ENCODE measurements around the gene NKX2-3. TPM values are rescaled to one million over a fixed set of nuclear protein-coding genes. Genes with fewer than 3 reads are reported as not detected.

Gene NKX2-3
- total and polyA plus RNA-seq, 9 of the 15 experiments (the other 6 are each of a cell fraction or from before 2014, with no cell fraction given): not detected

GRCh38 chr10:99565166-99565565, 32.4 kb downstream of the NKX2-3 start:
- CTCF ChIA-PET (ENCODE audit: low intra/inter-chr PET ratio): no interaction called here

GRCh38 chr10:99569253-99569939, 36.7 kb downstream of the NKX2-3 start:
- BruUV-seq (replicated peaks): no TSS peak
- Histone ChIP-seq H4K20me1 (replicated peaks; ENCODE audit: control insufficient read depth, insufficient read depth, low read length) (no peaks in the 10 kb centered on the region), H3K4me2 (ENCODE audit: insufficient read depth, low read length) (no peak overlapping the region), H2AFZ (ENCODE audit: low read depth, low read length) (no peak overlapping the region), H3K79me2 (ENCODE audit: control insufficient read depth, insufficient read depth, low read length) (no peaks in the 10 kb centered on the region), H3K9ac (ENCODE audit: insufficient read depth in 1 of 2, low read depth in 2 of 2, low read length in 2 of 2) (no peak overlapping the region), H3K9me1 (ENCODE audit: control insufficient read depth, insufficient read depth, low read length) (no peaks in the 10 kb centered on the region), H3K4me1 (replicated peaks in 1 of 2; ENCODE audit: control insufficient read depth in 2 of 2, insufficient read depth in 2 of 2, low read length in 2 of 2) (no peaks in the 10 kb centered on the region), H3K36me3 (ENCODE audit: control insufficient read depth, insufficient read depth, low read length) (no peaks in the 10 kb centered on the region), H3K9me3 (replicated peaks; ENCODE audit: control insufficient read depth, insufficient read depth, low read depth, low read length) (no peaks in the 10 kb centered on the region), H3K27me3 (ENCODE audit: control insufficient read depth in 2 of 2, insufficient read depth in 2 of 2, low read length in 2 of 2) (peaks cover 2 to 15% of the 10 kb centered on the region in 2 experiments; a peak in 3 of 5 replicates), H3K27ac (ENCODE audit: extremely low read depth, low read depth, low read length) (no peak overlapping the region), H3K4me3 (no peak overlapping the region)
- in situ Hi-C loops (cut with MboI): loop anchor here (5.0 kb wide), 1 partner anchor 143 kb away; no protein-coding TSS in a partner anchor
- WGBS (ENCODE audit: insufficient coverage, low coverage, missing lambda C conversion rate): 5% methylated on average over 10 of the region's 11 CpGs
- CTCF ChIA-PET (ENCODE audit: low intra/inter-chr PET ratio): no interaction called here
- ATAC-seq (no peak), DNase-seq (ENCODE audit: extremely low read depth in 1 of 4, low spot score in 3 of 4) (no peak), FAIRE-seq (no peak)
- intact Hi-C loops (cut with micrococcal nuclease): loop anchor here (10.0 kb wide), 1 partner anchor 85 kb away; no protein-coding TSS in a partner anchor
- TF ChIP-seq POLR2B (IDR thresholded peaks at IDR 0.05; ENCODE audit: low read depth, partially characterized antibody) (no peak), ZNF253 (CRISPR knock-in tag; conservative IDR thresholded peaks at IDR 0.05) (no peak), ZNF408 (CRISPR knock-in tag; IDR thresholded peaks at IDR 0.05; ENCODE audit: low read depth) (no peak), RHOXF2B (CRISPR knock-in tag; conservative IDR thresholded peaks at IDR 0.05) (no peak), EP400 (IDR thresholded peaks at IDR 0.05) (no peak), PHB (CRISPR knock-in tag; IDR thresholded peaks at IDR 0.05) (no peak)
- POLR2A ChIA-PET: no interaction called here

More at GRCh38 chr10:99565166-99565565, 32.4 kb downstream of the NKX2-3 start:
- no TSS peak for BruUV-seq (replicated peaks)
- POLR2A ChIA-PET: interaction anchor here (0.6 to 1.2 kb wide), 2 partner anchors 22 to 57 kb away, joined by 3 read pairs; no protein-coding TSS in a partner anchor
- Histone ChIP-seq H3K9me1 (ENCODE audit: control insufficient read depth, insufficient read depth, low read length) (no peaks in the 10 kb centered on the region), H2AFZ (ENCODE audit: low read depth, low read length) (no peak overlapping the region), H3K79me2 (ENCODE audit: control insufficient read depth, insufficient read depth, low read length) (no peaks in the 10 kb centered on the region), H4K20me1 (replicated peaks; ENCODE audit: control insufficient read depth, insufficient read depth, low read length) (no peaks in the 10 kb centered on the region), H3K27me3 (ENCODE audit: control insufficient read depth in 2 of 2, insufficient read depth in 2 of 2, low read length in 2 of 2) (peaks cover 2 to 14% of the 10 kb centered on the region in 2 experiments; a peak in 3 of 5 replicates), H3K9me3 (replicated peaks; ENCODE audit: control insufficient read depth, insufficient read depth, low read depth, low read length) (no peaks in the 10 kb centered on the region), H3K27ac (ENCODE audit: extremely low read depth, low read depth, low read length) (no peak overlapping the region), H3K4me2 (ENCODE audit: insufficient read depth, low read length) (no peak overlapping the region), H3K4me3 (no peak overlapping the region), H3K4me1 (replicated peaks in 1 of 2; ENCODE audit: control insufficient read depth in 2 of 2, insufficient read depth in 2 of 2, low read length in 2 of 2) (no peaks in the 10 kb centered on the region), H3K9ac (ENCODE audit: insufficient read depth in 1 of 2, low read depth in 2 of 2, low read length in 2 of 2) (no peak overlapping the region), H3K36me3 (ENCODE audit: control insufficient read depth, insufficient read depth, low read length) (no peaks in the 10 kb centered on the region)
- DNase-seq (ENCODE audit: extremely low read depth in 1 of 4, low spot score in 3 of 4) (no peak), ATAC-seq (no peak), FAIRE-seq (no peak)
- in situ Hi-C loops (cut with MboI) (loop anchor here (5.0 kb wide), 1 partner anchor 147 kb away; no protein-coding TSS in a partner anchor), intact Hi-C loops (cut with micrococcal nuclease) (loop anchor here (10.0 kb wide), 1 partner anchor 80 kb away; no protein-coding TSS in a partner anchor)
- TF ChIP-seq ESRRA (IDR thresholded peaks at IDR 0.05; ENCODE audit: borderline replicate concordance, low read depth): no peak
- WGBS (ENCODE audit: insufficient coverage, low coverage, missing lambda C conversion rate): 0% methylated on average over 1 of the region's 4 CpGs
